ENCODE measurements around the gene CPED1. TPM values are rescaled to one million over a fixed set of nuclear protein-coding genes. Genes with fewer than 3 reads are reported as not detected.

The CPED1 gene
- 0.20 and 0.38 TPM in 2 replicates for total RNA-seq (2013; cell fraction: nucleolus; rRNA removed)
- total RNA-seq (2014; rRNA removed) (0.05 and 0.11 TPM in 2 replicates), total RNA-seq (2014; rRNA removed; fragmentation: Illumina TruSeq; extraction: Trizol) (not detected in 2 replicates), total RNA-seq (2021) (0.21 and 0.77 TPM in 2 replicates), polyA plus RNA-seq (2011; rRNA removed) (0.04 and 0.10 TPM in 2 replicates), polyA plus RNA-seq (2014; fragmentation: Illumina TruSeq; extraction: Trizol) (0.01 TPM in 1 of 2 replicates, not detected in the other), polyA plus RNA-seq (2014; fragmentation: Nextera tagmentation; extraction: Ambion mirVana) (under 1 TPM; 0.02 to 0.05 TPM), polyA plus RNA-seq (2014; rRNA removed) (0.40 TPM in 1 of 2 replicates, not detected in the other), polyA plus RNA-seq (2016; fragmentation: Nextera tagmentation; extraction: Ambion mirVana) (under 1 TPM; 0.05 to 0.19 TPM), polyA minus RNA-seq (2011; rRNA and poly(A)+ RNA removed) (0.15 and 0.31 TPM in 2 replicates), Bru-seq, nascent RNA (percentile 10 among the genes with signal in this experiment), BruChase-seq, experiment 1, labeled RNA remaining after a 6-hour chase (percentile 10 among the genes with signal in this experiment), BruChase-seq, experiment 2, labeled RNA remaining after a 2-hour chase (percentile 11 among the genes with signal in this experiment)
- not detected for polyA plus RNA-seq (2011; ENCODE audit: low read depth)
- polyA plus RNA-seq (2011; cell fraction: cytosol; rRNA removed) = 0.12 TPM in 1 of 2 replicates, not detected in the other
- polyA plus RNA-seq (2011; cell fraction: nucleus; rRNA removed) = 0.03 and 0.06 TPM in 2 replicates
- polyA plus RNA-seq (2012) = 0.06 TPM in 1 of 2 replicates, not detected in the other
- polyA minus RNA-seq (2011; cell fraction: cytosol; rRNA and poly(A)+ RNA removed) = not detected in 2 replicates
- polyA minus RNA-seq (2011; cell fraction: nucleus; rRNA and poly(A)+ RNA removed) = 0.29 and 0.36 TPM in 2 replicates
- long read RNA-seq, experiment 1 = 0 reads
- long read RNA-seq, experiment 2, partial matches to known transcripts = 0 of 8 reads
- long read RNA-seq, experiment 2, other reads (novel, unspliced or antisense) = 8 of 8 reads

- Histone ChIP-seq H3K4me2 (ENCODE audit: control insufficient read depth, insufficient read depth) (peak within 1 kb of the TSS; percentile 96), H3K27ac (ENCODE audit: control insufficient read depth, insufficient read depth) (no peak within 1 kb of the TSS), H3K4me1 (ENCODE audit: control insufficient read depth, insufficient read depth, low read length) (peaks cover 21% of the 10 kb centered on the region), H3K9me3 (replicated peaks; ENCODE audit: control insufficient read depth, insufficient read depth, low read length) (no peaks in the 10 kb centered on the region), H4K20me1 (ENCODE audit: control insufficient read depth, insufficient read depth) (no peaks in the 10 kb centered on the region), H3K36me3 (ENCODE audit: control insufficient read depth in 2 of 2, insufficient read depth in 2 of 2, low read length in 1 of 2) (no peaks in the 10 kb centered on the region), H3K9ac (ENCODE audit: control insufficient read depth, insufficient read depth, low read length) (no peak within 1 kb of the TSS), H3K79me2 (ENCODE audit: control insufficient read depth, insufficient read depth, low read length) (no peaks in the 10 kb centered on the region), H2AFZ (ENCODE audit: control insufficient read depth, low read depth, low read length) (peak within 1 kb of the TSS; percentile 45), H3K27me3 (replicated peaks in 1 of 2; ENCODE audit: control insufficient read depth in 2 of 2, insufficient read depth in 2 of 2, low read length in 1 of 2) (peaks cover 0 to 15% of the 10 kb centered on the region in 2 experiments), H3K4me3 (peak within 1 kb of the TSS; percentile 45; the same call in 1 of the 2 replicates)
- intact Hi-C loops (cut with micrococcal nuclease; ENCODE audit: unreplicated experiment) = loop anchor here (5.0 to 10.0 kb wide), 3 partner anchors 119 to 1006 kb away; no protein-coding TSS in a partner anchor
- TF ChIP-seq EZH2 (IDR thresholded peaks at IDR 0.05; ENCODE audit: borderline replicate concordance, control insufficient read depth, low read depth, low read length) (peak; percentile 94; the same call in 1 of the 2 replicates), SUZ12 (IDR thresholded peaks at IDR 0.05; ENCODE audit: unreplicated experiment) (peak; percentile 71), STAT3 (IDR thresholded peaks at IDR 0.05; ENCODE audit: low read depth, low read length) (no peak), SPI1 (IDR thresholded peaks at IDR 0.05; ENCODE audit: borderline replicate concordance, insufficient read depth, low read depth, low read length) (peak; percentile 66; the same call in 1 of the 2 replicates)
- FAIRE-seq (no peak), DNase-seq (ENCODE audit: low read depth, low spot score) (no peak), ATAC-seq (peak; percentile 88)
- POLR2A ChIA-PET = interaction anchor here (0.7 kb wide), 1 partner anchor 9 kb away, joined by 3 read pairs; no protein-coding TSS in a partner anchor
- CTCF ChIA-PET = interaction anchor here (0.7 to 8.1 kb wide), 26 partner anchors 8 to 1262 kb away, joined by 3 to 111 read pairs (median 5); no protein-coding TSS in a partner anchor
- RAD21 ChIA-PET (ENCODE audit: unreplicated experiment) = interaction anchor here (0.7 to 6.4 kb wide), 8 partner anchors 51 to 1005 kb away, joined by 3 to 41 read pairs (median 5); no protein-coding TSS in a partner anchor
- BruUV-seq (replicated peaks) = no TSS peak
- SMC1A ChIA-PET (ENCODE audit: uncharacterized antibody, unreplicated experiment) = interaction anchor here (0.9 to 6.7 kb wide), 13 partner anchors 8 to 1006 kb away, joined by 3 to 40 read pairs (median 4); no protein-coding TSS in a partner anchor
- 1% methylated on average over 27 of the region's 27 CpGs for WGBS (ENCODE audit: insufficient coverage, insufficient replicate concordance, low lambda C conversion rate, missing lambda C conversion rate)
- in situ Hi-C loops (cut with MboI) = loop anchor here (5.0 kb wide), 1 partner anchor 114 kb away; no protein-coding TSS in a partner anchor
These were observed at the start of gene CPED1 for GRCh38 chr7:120988591-120989256. CPED1 (plus strand) TSS chr7:120988711; CDS start chr7:120989622, 911 bp downstream.
